Effector memory CD4-positive, alpha-beta T cell (primary cell): Measurements from ENCODE around the gene KLHL29.

Experiments used
- DNase-seq, 3 donors: peaks; one replicate each; pipeline ENCODE4 v3.0.0-alpha.2; 2020
- H3K27ac ChIP-seq: 2 replicates; pipeline ENCODE4 v1.7.0; 2013; ENCODE audit warnings: mild to moderate bottlenecking, low read length, moderate library complexity; ENCODE audit not compliant: insufficient read depth, poor library complexity, severe bottlenecking
- H3K27me3 ChIP-seq: replicated peaks from 2 replicates; pipeline ENCODE4 v1.7.0; 2013; ENCODE audit warnings: mild to moderate bottlenecking, low read length; ENCODE audit not compliant: insufficient read depth, control insufficient read depth, poor library complexity, severe bottlenecking
- H3K36me3 ChIP-seq: 2 replicates; pipeline ENCODE4 v1.7.0; 2013; ENCODE audit warnings: mild to moderate bottlenecking, low read length, moderate library complexity; ENCODE audit not compliant: control insufficient read depth, insufficient read depth
- H3K4me1 ChIP-seq: 2 replicates; pipeline ENCODE4 v1.7.0; 2013; ENCODE audit warnings: low read length, mild to moderate bottlenecking; ENCODE audit not compliant: control insufficient read depth, insufficient read depth, poor library complexity, severe bottlenecking
- H3K4me3 ChIP-seq: 2 replicates; pipeline ENCODE4 v1.7.0; 2013; ENCODE audit warnings: low read length, low read depth, mild to moderate bottlenecking; ENCODE audit not compliant: insufficient read depth, poor library complexity, severe bottlenecking
- H3K9me3 ChIP-seq: 2 replicates; pipeline ENCODE4 v1.7.0; 2013; ENCODE audit warnings: mild to moderate bottlenecking, low read length, moderate library complexity; ENCODE audit not compliant: control insufficient read depth

KLHL29 gene

GRCh38 chr2:23363831-23364230 lies 21.1 kb upstream of the KLHL29 start:
- no peak overlapping the region for H3K27ac ChIP-seq

GRCh38 chr2:23366720-23367119 lies 18.3 kb upstream of the KLHL29 start:
- no peaks in the 10 kb centered on the region for H3K36me3 ChIP-seq
- no peak overlapping the region for H3K27ac ChIP-seq
- H3K4me1 ChIP-seq: no peaks in the 10 kb centered on the region
- no peaks in the 10 kb centered on the region for H3K9me3 ChIP-seq
- no peak overlapping the region for H3K4me3 ChIP-seq
- no peak for DNase-seq
- H3K27me3 ChIP-seq: peaks cover 5% of the 10 kb centered on the region

More at GRCh38 chr2:23363831-23364230, 21.1 kb upstream of the KLHL29 start:
- H3K9me3 ChIP-seq: no peaks in the 10 kb centered on the region
- peaks cover 5% of the 10 kb centered on the region for H3K27me3 ChIP-seq
- no peaks in the 10 kb centered on the region for H3K36me3 ChIP-seq
- H3K4me3 ChIP-seq: no peak overlapping the region
- no peak for DNase-seq
- H3K4me1 ChIP-seq: no peaks in the 10 kb centered on the region

GRCh38 chr2:23367760-23368159 lies 17.2 kb upstream of the KLHL29 start:
- Histone ChIP-seq H3K9me3 (no peaks in the 10 kb centered on the region), H3K27ac (no peak overlapping the region), H3K4me3 (no peak overlapping the region), H3K36me3 (no peaks in the 10 kb centered on the region), H3K4me1 (no peaks in the 10 kb centered on the region), H3K27me3 (peaks cover 4% of the 10 kb centered on the region)
- DNase-seq: no peak

GRCh38 chr2:23373666-23374065 lies 11.3 kb upstream of the KLHL29 start:
- no peaks in the 10 kb centered on the region for H3K9me3 ChIP-seq
- H3K4me3 ChIP-seq: no peak overlapping the region
- no peaks in the 10 kb centered on the region for H3K36me3 ChIP-seq
- no peak overlapping the region for H3K27ac ChIP-seq
- H3K27me3 ChIP-seq: no peaks in the 10 kb centered on the region
- H3K4me1 ChIP-seq: no peaks in the 10 kb centered on the region
- DNase-seq: no peak

GRCh38 chr2:23375448-23375847 lies 9.5 kb upstream of the KLHL29 start:
- Histone ChIP-seq H3K4me1 (no peaks in the 10 kb centered on the region), H3K27me3 (no peaks in the 10 kb centered on the region), H3K27ac (no peak overlapping the region), H3K4me3 (no peak overlapping the region), H3K9me3 (no peaks in the 10 kb centered on the region), H3K36me3 (no peaks in the 10 kb centered on the region)
- no peak for DNase-seq

- Histone ChIP-seq H3K9me3 (no peaks in the 10 kb centered on the region), H3K27me3 (no peaks in the 10 kb centered on the region)
Observed at GRCh38 chr2:23376075-23376474, 8.9 kb upstream of the KLHL29 start.

GRCh38 chr2:23376972-23377371 lies 8.0 kb upstream of the KLHL29 start:
- Histone ChIP-seq H3K4me3 (no peak overlapping the region), H3K4me1 (no peaks in the 10 kb centered on the region), H3K9me3 (no peaks in the 10 kb centered on the region), H3K27me3 (no peaks in the 10 kb centered on the region), H3K36me3 (no peaks in the 10 kb centered on the region), H3K27ac (no peak overlapping the region)
- no peak for DNase-seq

More at GRCh38 chr2:23376075-23376474, 8.9 kb upstream of the KLHL29 start:
- Histone ChIP-seq H3K36me3 (no peaks in the 10 kb centered on the region), H3K4me3 (no peak overlapping the region), H3K4me1 (no peaks in the 10 kb centered on the region), H3K27ac (no peak overlapping the region)
- no peak for DNase-seq

- no peaks in the 10 kb centered on the region for H3K27me3 ChIP-seq
Observed at GRCh38 chr2:23377771-23378170, 7.2 kb upstream of the KLHL29 start.

GRCh38 chr2:23378496-23378895 lies 6.5 kb upstream of the KLHL29 start:
- no peak for DNase-seq
- Histone ChIP-seq H3K36me3 (no peaks in the 10 kb centered on the region), H3K9me3 (no peaks in the 10 kb centered on the region), H3K4me3 (no peak overlapping the region), H3K4me1 (no peaks in the 10 kb centered on the region), H3K27me3 (no peaks in the 10 kb centered on the region), H3K27ac (no peak overlapping the region)

More at GRCh38 chr2:23377771-23378170, 7.2 kb upstream of the KLHL29 start:
- Histone ChIP-seq H3K4me3 (no peak overlapping the region), H3K27ac (no peak overlapping the region), H3K4me1 (no peaks in the 10 kb centered on the region), H3K36me3 (no peaks in the 10 kb centered on the region), H3K9me3 (no peaks in the 10 kb centered on the region)
- no peak for DNase-seq

- no peak overlapping the region for H3K27ac ChIP-seq
- no peaks in the 10 kb centered on the region for H3K4me1 ChIP-seq
- no peaks in the 10 kb centered on the region for H3K36me3 ChIP-seq
- no peak for DNase-seq
- no peak overlapping the region for H3K4me3 ChIP-seq
- no peaks in the 10 kb centered on the region for H3K27me3 ChIP-seq
- no peaks in the 10 kb centered on the region for H3K9me3 ChIP-seq
Observed at GRCh38 chr2:23379220-23379695, 5.7 kb upstream of the KLHL29 start.
